Mesothelial cell of epicardium (in vitro differentiated cells): Measurements from ENCODE around the gene PROCA1. TPM values are rescaled to one million over a fixed set of nuclear protein-coding genes. Genes with fewer than 3 reads are reported as not detected.
A peak's percentile ranks its signal among the peaks of the same experiment; 100 is the strongest.

Experiments used
- DNase-seq, 2 experiments: peaks; one replicate each; pipeline ENCODE4 v3.0.0; 2021; ENCODE audit warnings: low spot score in 2 of 2; ENCODE audit not compliant: unreplicated experiment in 2 of 2
- H3K27ac Mint-ChIP-seq: 2 replicates; pipeline ENCODE4 v1.8.0; 2021; ENCODE audit warnings: mixed read lengths
- H3K27me3 Mint-ChIP-seq: 2 replicates; pipeline ENCODE4 v1.8.0; 2021; ENCODE audit warnings: low read depth, mixed read lengths
- H3K36me3 Mint-ChIP-seq: 2 replicates; pipeline ENCODE4 v1.8.0; 2021; ENCODE audit warnings: mixed read lengths
- H3K4me1 Mint-ChIP-seq: 2 replicates; pipeline ENCODE4 v1.8.0; 2021; ENCODE audit warnings: mixed read lengths
- H3K4me3 Mint-ChIP-seq: 2 replicates; pipeline ENCODE4 v1.8.0; 2021; ENCODE audit warnings: mild to moderate bottlenecking, moderate library complexity, mixed read lengths
- H3K9me3 Mint-ChIP-seq: 2 replicates; pipeline ENCODE4 v1.8.0; 2021; ENCODE audit warnings: mixed read lengths
- CTCF ChIP-seq: fragments of 200-600 bp; sonication (generic); IDR thresholded peaks from one replicate; pipeline ENCODE4 v1.5.0; 2021; ENCODE audit warnings: antibody characterized with exemption; ENCODE audit not compliant: unreplicated experiment
- total RNA-seq: library from RNA; stranded (reverse); gene quantifications from 3 replicates; pipeline ENCODE4 v1.2.1, GENCODE V29; 2021

PROCA1 gene
- total RNA-seq, 1 donor from 2014 or later = 11.7 TPM

DNA sequence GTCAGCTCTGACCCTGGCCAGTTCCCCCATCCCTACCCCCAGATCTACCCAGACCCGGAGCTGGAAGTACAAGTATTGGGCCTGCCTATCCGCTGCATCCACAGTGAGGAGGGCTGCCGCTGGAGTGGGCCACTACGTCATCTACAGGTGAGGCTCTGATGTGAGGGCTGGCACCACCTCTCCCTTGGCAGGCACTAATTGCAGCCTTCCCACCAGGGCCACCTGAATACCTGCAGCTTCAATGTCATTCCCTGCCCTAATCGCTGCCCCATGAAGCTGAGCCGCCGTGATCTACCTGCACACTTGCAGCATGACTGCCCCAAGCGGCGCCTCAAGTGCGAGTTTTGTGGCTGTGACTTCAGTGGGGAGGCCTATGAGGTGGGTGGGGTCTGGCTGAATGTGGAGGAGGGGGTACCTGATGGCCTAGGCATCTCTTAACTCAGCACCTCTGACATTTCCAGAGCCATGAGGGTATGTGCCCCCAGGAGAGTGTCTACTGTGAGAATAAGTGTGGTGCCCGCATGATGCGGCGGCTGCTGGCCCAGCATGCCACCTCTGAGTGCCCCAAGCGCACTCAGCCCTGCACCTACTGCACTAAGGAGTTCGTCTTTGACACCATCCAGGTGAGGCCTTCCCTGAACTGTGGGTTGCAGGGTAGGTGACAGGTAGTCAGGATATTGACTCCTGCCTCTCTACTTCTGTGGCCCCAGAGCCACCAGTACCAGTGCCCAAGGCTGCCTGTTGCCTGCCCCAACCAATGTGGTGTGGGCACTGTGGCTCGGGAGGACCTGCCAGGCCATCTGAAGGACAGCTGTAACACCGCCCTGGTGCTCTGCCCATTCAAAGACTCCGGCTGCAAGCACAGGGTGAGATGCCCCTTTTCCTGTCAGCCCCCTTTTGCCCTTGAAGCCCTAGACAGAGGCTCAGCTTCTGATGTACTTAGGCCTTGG is 36.4 kb upstream of the PROCA1 start:
- Mint-ChIP-seq H3K36me3 (peaks cover 7% of the 10 kb centered on the region), H3K9me3 (no peaks in the 10 kb centered on the region), H3K4me3 (peak overlapping the region; percentile 20), H3K4me1 (peaks cover 30% of the 10 kb centered on the region), H3K27me3 (no peaks in the 10 kb centered on the region), H3K27ac (peak overlapping the region; percentile 98)
- no peak for DNase-seq
- no peak for TF ChIP-seq CTCF

GRCh38 chr17:28747051-28747691 is 35.5 kb upstream of the PROCA1 start:
- no peaks in the 10 kb centered on the region for H3K9me3 Mint-ChIP-seq
- no peaks in the 10 kb centered on the region for H3K27me3 Mint-ChIP-seq
- no peak for TF ChIP-seq CTCF
- H3K4me3 Mint-ChIP-seq = peak overlapping the region; percentile 89
- H3K36me3 Mint-ChIP-seq = peaks cover 3% of the 10 kb centered on the region
- H3K4me1 Mint-ChIP-seq = peaks cover 32% of the 10 kb centered on the region
- no peak for DNase-seq
- peak overlapping the region; percentile 98 for H3K27ac Mint-ChIP-seq

GRCh38 chr17:28746611-28747050 is 34.9 kb upstream of the PROCA1 start:
- DNase-seq = no peak
- Mint-ChIP-seq H3K4me3 (peak overlapping the region; percentile 89), H3K4me1 (peaks cover 32% of the 10 kb centered on the region), H3K36me3 (peaks cover 3% of the 10 kb centered on the region), H3K9me3 (no peaks in the 10 kb centered on the region), H3K27me3 (no peaks in the 10 kb centered on the region), H3K27ac (peak overlapping the region; percentile 98)
- no peak for TF ChIP-seq CTCF

GRCh38 chr17:28745786-28746411 is 34.2 kb upstream of the PROCA1 start:
- H3K36me3 Mint-ChIP-seq = peaks cover 3% of the 10 kb centered on the region
- peak in 1 of 2 experiments; percentile 56 for DNase-seq
- TF ChIP-seq CTCF = no peak
- peaks cover 32% of the 10 kb centered on the region for H3K4me1 Mint-ChIP-seq
- no peaks in the 10 kb centered on the region for H3K27me3 Mint-ChIP-seq
- peak overlapping the region; percentile 89 for H3K4me3 Mint-ChIP-seq
- peak overlapping the region; percentile 98 for H3K27ac Mint-ChIP-seq
- H3K9me3 Mint-ChIP-seq = no peaks in the 10 kb centered on the region

DNA sequence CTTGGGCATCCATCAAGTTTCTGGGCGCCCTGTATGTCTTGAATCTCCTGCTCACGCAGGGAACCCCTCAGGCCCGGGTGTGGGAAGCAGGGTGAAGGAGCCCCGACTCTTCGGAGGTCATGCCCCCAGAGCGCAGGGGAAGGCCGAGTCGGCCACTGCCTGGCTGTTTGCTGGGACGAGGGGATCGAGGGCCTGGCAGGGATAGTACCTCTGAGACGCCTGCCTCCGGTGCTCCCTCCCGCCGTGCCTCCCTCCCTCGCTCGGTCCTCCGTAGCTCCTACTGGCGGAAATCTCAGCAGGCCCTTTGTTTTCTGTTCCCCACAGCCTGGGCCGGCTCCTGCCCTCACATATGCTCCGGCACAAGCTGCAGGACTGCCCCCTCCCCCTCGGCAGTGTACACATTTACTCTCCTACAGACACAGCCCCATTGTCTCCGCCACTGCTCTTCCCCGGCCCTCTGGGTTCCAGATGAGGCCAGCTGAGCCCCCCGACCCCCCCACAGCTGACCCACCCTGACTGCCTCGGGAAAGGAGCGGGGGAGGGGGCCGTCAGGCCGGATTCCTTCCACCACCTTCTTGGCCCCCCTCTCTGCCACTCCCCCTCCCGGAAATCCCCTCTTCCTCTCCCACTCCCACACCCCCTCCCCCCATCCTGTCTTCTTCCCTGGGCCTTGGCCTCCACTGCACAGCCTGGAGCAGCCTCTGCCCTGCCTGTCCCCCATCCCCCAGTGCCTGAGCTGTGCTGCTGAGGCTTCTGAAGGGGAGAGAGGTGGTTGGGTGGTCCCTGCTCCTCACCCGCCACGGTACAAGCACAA is 33.5 kb upstream of the PROCA1 start:
- no peaks in the 10 kb centered on the region for H3K27me3 Mint-ChIP-seq
- TF ChIP-seq CTCF = no peak

More for the DNA sequence above, 33.5 kb upstream of the PROCA1 start:
- Mint-ChIP-seq H3K9me3 (no peaks in the 10 kb centered on the region), H3K36me3 (peaks cover 3% of the 10 kb centered on the region), H3K27ac (peak overlapping the region; percentile 98), H3K4me1 (peaks cover 30% of the 10 kb centered on the region), H3K4me3 (peak overlapping the region; percentile 89)
- DNase-seq = peak; percentile 62 to 70
